SH-SY5Y (cell line): ENCODE data around the gene FOSL2.

Experiments used
- GATA2 ChIP-seq: IDR thresholded peaks from 2 replicates; pipeline ENCODE4 v1.6.1; 2011; ENCODE audit warnings: mild to moderate bottlenecking, low read depth, low read length
- GATA3 ChIP-seq: IDR thresholded peaks from 2 replicates; pipeline ENCODE4 v1.6.1; 2011; ENCODE audit warnings: low read depth, mild to moderate bottlenecking, low read length, moderate library complexity

The FOSL2 gene

DNA sequence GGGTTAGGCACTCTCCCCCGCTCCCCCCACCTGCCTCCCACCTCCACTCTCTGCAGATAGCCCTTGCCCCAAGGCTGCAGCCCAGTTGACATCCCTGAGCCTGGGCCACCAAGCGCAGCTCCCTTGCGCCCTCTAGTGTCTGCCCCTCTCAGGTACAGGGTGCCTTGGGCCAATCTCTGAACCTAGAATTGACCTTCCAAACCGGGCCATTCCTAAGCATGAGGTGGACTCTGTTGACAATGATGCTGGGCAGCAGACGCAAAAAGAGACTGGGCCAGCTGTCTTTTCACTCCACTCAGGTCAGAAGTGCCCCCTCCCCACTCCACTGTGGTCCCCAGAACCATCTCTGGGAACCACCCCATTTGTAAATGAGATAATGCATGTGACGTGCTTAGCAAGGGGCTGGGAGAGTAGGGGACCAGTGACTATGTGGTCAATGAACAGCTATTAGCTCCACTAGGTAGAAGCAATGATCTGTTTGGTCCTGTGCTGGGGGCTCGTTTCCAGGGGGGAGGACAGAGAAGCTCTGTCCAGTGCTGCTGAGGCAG is 60.0 kb downstream of the FOSL2 start:
- TF ChIP-seq GATA3 (no peak), GATA2 (no peak)

GRCh38 chr2:28453396-28453795 is 60.7 kb downstream of the FOSL2 start:
- TF ChIP-seq GATA3 (no peak), GATA2 (no peak)

- TF ChIP-seq GATA2 (no peak), GATA3 (no peak)
Observed at GRCh38 chr2:28454016-28454930, 61.6 kb downstream of the FOSL2 start.

- TF ChIP-seq GATA2 = no peak
- no peak for TF ChIP-seq GATA3
Observed at GRCh38 chr2:28457237-28457636, 64.6 kb downstream of the FOSL2 start.

- no peak for TF ChIP-seq GATA3
- TF ChIP-seq GATA2 = no peak
Observed at GRCh38 chr2:28461056-28461455, 68.4 kb downstream of the FOSL2 start.

- no peak for TF ChIP-seq GATA3
- TF ChIP-seq GATA2 = no peak
Observed at GRCh38 chr2:28462122-28462521, 69.5 kb downstream of the FOSL2 start.

- TF ChIP-seq GATA2 = no peak
Observed at GRCh38 chr2:28463211-28463816, 70.7 kb downstream of the FOSL2 start.

GRCh38 chr2:28463893-28464292 is 71.2 kb downstream of the FOSL2 start:
- TF ChIP-seq GATA3 = no peak
- TF ChIP-seq GATA2 = no peak

DNA sequence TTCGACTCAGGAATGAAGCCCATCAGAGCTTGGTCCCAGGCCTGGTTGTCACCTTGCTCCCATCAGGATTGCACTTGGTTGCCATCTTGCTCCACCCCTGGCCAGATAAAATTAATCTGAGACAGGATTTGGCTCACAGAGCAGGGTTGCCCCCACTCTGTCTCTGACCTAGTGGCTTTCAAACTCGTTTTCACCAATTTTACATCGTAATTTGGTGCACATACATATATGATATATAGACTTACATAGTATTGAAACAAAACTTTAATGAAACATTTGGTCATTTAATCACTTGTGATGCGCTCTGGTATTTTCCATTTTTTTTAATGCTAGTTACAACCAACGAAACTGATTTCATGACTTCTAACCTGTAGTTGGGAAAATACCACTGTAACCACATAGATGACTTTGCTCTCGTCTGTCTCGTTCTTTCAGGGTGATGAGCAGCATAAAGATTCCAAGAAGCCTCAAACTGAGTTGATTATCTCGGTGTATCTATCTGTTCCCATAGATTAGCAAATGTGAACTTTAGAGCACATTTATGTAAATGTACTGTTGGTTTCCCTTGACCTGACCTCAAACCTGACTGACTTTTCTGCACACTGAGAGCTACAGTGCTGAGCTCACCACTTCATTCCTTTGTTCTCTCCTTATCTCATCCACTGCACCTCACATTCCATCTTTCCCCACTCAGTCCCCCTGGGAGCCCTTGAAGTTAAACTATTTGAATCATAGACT is 72.7 kb downstream of the FOSL2 start:
- no peak for TF ChIP-seq GATA3
- no peak for TF ChIP-seq GATA2
